Middle frontal gyrus (tissue), 1 donor: Measurements from ENCODE around the gene EMC9.
A peak's percentile ranks its signal among the peaks of the same experiment; 100 is the strongest.

Experiments used
- DNase-seq: peaks from one replicate; pipeline ENCODE4 v3.0.0-alpha.2; 2015; ENCODE audit warnings: low spot score; ENCODE audit errors: extremely low spot score

The EMC9 gene, protein sequence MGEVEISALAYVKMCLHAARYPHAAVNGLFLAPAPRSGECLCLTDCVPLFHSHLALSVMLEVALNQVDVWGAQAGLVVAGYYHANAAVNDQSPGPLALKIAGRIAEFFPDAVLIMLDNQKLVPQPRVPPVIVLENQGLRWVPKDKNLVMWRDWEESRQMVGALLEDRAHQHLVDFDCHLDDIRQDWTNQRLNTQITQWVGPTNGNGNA

DNA sequence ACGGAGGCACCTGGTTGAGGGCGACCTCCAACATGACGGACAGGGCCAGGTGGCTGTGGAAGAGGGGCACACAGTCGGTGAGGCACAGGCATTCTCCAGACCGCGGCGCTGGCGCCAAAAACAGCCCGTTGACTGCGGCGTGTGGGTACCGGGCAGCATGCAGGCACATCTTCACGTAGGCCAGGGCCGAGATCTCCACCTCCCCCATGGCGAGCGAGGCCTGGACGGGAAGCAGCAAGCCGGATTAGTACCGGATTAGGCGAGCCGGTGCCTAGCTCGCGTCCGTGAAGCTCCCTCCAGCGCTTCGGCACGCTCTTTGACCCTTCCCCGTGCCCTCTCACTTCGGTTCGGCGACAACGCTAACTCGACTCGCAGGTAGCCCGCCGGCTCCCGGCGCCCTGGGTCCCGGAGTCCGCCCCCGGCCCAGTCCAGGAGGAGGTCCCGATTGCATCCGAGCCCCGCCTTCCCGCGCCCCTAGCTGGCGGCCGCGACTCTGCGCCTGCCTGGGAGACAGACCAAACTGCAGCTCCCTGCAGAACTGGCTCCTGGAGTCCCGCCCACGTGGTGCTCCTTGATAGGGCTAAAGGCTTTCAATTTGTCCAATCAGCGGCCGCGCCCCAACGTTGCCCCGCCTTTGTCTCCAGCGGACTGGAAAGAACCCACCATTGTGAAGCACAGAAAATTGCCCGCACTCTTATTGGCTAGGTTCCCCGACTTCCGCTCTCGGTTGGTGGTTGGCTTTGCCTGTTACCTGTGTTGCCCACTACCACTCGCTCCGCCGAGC is at the start of gene EMC9:
Gene EMC9, minus strand, starts transcription at position 495 of the 784 bp plus-strand sequence. Its CDS starts 287 bp downstream, at position 208.
- peak; percentile 100 for DNase-seq

DNA sequence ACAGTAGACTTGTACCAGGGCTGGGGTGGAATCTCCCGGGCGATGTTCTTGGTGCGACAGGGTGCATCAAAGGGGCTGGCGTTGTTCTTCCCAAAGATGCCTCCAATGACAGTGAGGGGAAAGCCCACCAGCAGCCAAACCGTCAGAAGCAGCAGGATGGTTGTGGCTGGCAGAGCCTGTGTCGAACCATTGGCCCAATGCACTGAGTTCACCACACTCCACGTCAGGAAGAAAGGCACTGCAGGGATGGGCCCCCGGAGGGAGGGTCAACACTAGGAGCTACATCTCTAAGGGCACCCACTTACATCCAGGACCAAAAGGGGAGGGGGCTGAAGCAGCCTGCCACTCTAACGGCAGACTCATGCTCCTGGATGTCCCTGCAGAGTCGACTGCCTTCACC is 49.0 kb upstream of the EMC9 start:
- DNase-seq = no peak

DNA sequence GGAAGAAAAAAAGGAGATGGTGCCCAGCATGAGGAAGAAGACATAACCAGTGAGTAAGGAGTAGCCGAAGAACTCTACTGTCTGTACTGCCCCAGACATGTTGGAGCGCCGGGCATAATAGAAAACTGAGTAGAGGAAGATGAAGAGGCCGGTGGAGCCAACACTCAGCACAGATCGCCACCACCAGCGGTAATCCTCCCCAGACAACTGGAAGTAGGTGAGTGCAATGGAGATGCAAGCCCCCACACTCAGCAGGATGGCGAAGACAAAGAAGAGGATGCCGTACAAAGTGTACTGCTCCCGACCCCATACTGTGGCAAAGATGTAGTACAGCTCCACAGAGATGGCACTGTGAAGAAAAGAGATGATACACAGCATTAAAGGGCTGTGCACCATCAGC is 48.1 kb upstream of the EMC9 start:
- DNase-seq = no peak

DNA sequence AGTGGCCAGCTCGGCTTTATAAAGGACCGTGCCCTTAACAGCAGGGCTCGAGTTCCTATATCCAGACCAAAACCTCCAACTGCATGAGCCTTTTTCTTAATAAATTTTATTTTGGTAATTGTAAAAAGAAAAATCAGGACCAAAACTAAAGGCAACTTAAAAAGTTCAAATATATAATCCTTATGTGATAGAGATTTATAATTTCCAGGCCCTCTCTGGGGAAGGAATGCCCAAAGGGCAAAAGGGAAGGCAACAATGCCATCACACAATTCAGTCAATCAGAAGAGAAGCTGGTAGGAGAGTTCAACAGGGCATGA is 47.6 kb upstream of the EMC9 start:
- DNase-seq = no peak

DNA sequence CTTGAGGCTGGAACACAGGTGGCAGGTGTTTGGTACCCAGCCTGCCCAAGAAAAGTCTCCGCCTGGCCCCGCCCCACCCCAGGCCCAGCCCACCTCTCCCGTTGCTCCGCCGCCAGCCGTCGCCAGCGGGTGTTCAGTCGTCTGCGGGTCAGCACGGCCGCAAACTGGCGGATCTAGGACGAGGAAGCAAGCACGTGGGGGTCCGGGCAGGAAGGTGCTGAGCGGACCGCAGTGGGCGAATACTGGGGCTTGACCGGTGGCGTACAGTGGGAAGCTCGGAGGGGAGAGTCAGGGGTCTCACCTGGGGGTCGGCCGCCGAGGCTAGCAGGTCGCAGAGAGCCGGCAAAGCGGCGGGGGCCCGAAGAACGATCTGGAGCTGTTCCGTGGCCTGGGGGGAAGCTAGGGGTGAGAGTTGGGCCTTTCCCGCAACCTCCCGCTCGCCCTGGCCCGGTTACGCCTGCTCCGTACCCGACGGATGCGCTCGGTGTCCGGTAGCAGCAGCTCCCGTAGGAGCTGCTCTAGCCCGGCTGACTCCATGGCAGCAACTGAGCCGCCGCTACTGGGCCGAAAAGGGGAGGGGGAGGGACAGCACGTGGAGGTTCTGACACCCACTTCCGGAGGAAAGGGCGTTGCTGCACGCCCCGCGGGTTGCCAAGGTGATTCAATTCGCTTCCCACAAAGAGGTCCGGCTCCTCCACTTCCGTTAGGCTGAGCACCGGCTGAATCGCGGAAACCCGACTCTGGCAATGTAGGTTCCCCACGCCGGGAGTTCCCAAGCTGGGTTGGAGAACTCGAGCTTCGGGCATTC is 47.1 kb upstream of the EMC9 start, which contains the start of gene IPO4:
Gene IPO4, minus strand, starts transcription at position 566 of the 808 bp plus-strand sequence. Its CDS starts 29 bp downstream, at position 537.
- peak; percentile 91 for DNase-seq

DNA sequence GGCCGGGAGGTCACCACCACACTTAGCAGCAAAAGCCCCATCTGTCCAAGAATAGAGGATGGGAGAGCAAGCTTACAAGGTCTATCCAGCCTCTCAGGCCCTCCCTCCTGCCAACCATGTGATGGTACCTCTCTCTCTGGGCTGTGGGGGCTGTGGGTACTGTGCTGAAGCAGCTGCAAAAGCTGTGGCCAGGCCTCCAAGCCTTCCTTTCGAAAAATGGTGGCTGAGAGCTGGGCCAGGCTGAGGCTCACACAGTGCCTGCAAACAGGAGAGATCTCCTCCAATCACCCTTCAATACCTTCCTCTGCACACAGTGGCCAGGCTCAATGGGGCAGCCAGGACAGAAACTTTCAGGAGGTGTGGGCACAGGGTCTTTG is 46.1 kb upstream of the EMC9 start:
- no peak for DNase-seq

DNA sequence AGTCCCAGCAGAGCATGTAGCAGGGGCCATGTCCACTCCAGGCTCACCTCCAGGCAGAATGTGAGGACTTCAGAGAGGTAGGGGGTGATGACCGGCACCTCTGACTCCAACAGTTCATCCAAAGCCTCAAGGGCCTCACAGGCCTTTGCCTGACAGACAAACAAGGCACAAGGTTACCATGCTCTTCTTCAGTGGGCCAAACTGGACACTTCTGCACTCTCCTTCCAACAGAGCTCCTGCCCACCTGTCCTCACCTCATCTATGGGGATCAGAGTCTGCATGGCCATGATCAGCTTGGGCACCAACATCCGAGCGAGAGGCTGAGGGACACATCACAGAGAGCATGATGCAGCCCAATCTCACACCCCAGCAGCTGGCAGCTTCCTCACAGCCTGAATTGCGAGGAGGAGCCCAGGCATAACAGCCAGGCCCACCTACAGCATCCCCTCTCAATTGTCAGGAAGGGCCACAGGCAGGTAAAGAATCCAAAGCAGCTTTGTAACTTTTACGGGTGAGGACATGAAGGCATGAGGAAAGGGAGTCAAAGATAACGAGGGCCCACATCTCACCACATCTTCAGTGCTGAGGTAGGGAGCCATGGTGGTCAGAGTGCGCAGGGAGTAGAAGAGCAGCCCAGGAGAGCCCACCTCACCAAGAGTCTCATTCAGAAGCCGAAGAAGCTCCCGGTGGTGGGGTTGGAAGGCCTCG is 45.6 kb upstream of the EMC9 start:
- no peak for DNase-seq

DNA sequence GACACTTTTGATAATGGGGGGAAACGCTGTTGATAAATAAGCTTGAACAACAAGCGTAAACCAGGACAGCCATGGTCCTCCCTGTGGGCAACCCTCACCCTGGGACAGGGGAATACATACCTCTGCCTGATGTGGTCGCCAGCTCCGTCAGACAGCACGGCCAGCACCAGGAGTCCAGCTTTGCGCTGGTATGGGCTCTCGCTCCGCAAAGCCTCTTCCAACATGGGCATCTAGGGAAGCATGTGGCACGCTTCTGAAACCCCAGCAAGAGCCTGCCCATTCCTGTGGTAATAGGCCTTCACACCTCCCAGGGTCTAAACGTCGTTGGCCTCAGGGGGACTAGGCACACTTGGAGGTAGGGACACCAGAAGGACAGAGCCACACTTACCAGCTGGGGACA is 44.4 kb upstream of the EMC9 start:
- no peak for DNase-seq

DNA sequence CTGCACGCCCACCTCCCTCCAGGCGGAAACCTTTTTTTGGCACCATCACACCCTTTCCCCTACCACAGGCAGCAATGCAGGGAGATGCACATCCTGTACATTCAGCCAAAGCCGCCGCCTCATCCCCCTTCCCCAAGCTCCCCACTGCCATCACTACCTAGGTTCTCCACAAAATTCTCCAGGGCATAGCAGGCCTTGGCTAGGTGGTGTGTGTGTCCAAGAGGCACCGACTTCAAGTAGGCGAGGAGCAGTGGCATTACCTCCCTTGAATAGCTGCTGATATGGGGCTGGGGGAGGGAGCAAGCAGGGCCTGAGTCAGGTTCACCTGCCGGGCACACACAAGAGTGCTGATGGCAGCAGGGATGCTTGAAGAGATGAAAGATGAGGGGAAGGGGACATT is 43.6 kb upstream of the EMC9 start:
- no peak for DNase-seq

DNA sequence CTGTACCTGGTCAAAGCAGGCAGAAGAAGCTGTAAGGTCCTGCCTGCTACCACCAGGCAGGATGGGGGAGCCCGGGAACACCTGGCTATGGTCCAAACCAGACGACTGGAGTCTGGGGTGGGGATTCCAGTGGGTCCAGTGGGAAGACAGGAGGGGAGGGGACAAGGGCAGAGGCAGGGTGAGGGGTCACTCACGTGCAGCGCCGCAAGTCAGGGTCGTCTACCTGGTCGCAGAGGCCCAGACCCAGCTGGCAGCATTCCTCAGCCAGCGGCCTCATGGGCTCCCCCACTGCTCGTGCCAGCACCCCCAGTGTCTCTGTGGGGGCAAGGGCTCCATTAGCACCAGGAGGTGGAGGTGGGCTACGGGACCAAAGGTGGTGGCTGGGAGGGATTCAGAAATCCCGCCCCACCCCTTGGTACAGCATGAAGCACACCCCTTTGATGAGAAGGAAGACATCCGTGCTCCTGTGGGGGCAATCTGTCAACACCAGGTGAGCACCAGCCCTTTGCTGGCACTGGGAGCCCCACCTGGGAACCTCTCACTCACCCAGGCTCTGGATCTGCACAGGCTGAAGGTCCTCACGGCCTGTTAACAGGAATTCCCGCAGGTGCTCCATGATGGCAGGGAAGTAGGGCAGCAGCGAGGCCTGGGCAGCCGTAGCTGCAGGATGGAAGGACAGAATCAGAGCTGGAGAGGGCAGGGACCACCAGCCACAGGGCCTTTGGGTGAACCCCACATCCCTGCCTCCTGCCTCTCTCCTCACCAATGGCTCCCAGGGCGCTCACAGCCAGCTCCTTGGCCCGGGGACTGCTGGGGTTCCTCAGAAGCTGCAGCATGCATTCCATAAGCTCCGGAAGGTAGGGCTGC is 42.9 kb upstream of the EMC9 start:
- DNase-seq = no peak

DNA sequence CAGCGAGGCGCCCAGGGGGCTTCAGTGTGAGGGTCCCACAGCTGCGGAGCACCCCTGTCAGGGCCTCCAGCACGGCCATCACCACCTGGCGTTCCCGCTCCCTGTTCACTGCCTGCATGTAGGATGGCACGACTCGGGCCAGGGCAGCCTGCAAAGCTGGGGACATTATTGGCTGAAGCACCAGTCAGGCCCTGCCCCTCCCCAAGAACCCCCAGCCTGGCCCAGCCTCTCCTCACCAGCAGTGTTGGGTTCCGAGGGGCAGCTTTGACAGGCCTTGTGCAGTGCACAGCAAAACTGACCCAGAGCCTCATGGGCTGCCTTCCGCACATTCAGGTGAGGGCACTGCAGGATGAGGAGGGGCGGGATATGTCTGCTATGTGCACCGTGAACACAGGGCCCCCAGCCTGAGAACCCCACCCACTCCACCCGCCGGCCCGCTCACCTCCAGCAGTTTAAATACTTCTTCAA is 41.7 kb upstream of the EMC9 start:
- no peak for DNase-seq

DNA sequence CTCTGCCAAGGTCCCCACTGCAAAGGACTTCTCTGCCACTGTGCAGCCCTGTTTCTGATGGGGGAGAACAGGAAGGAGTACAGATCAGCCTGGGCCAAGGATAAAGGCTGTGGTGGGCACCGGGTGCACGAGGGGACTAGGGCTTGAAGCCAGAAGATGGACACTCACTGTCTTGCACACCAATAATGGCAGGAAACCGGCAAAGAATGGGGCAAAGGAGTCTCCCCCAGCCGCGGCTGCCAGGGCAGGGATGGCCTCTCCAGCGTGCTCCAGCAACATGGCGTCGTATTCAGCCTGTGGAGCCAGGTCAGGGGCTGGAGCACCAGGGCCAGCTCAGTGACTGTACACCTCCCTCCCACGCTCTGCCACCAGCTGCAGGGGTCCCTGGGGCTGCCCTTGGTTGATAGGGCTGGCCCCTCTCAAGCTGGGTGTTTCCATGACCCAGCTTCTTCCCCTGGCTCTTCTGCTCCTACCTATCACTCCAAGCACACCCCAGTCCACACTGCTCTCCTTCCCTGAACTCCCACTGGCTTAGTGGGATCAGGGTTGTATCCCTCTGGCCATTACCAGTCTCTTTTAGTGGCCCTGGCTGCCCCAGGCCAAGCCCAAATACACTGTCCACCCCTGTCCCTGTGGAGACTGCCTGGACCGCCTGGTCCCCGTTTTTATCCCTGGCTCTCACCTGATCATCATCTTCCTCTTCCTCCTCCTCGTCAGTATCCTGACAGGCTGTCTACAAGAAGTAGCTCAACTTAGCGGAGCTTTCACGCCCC is 40.9 kb upstream of the EMC9 start:
- DNase-seq = no peak

DNA sequence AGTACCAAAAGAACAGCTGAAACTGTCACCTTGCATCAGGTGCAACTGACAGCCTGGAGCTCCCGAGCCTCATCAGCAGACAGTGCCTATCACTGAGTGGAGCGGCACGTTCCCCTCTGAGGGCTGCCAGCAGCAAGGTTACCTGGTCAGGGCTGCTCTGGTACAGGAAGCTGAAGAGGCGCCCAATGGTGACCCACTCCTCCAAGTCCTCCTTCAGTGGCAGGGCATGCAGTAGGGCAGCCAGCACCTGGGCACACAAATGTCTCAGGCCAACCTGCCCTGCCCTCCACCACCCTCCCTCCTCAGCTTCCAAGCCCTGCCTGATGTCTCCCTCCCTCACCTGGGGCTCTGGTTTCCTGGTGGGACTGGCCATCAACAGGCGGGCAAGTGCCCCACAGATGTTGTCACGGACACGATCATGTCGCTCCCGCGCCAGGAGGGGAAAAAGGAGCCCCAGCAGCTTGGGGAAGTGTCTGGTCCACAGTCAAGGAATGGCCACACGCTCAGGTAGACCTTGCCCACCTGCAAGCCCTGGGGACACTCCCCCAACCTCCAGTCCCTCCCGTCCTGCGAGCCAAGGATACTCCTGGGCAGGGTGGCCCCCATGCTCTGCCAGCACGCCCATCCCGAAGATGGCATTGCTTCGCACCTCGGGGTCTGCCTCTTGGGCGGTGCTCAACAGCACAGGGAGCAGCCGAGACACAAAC is 40.1 kb upstream of the EMC9 start:
- no peak for DNase-seq

DNA sequence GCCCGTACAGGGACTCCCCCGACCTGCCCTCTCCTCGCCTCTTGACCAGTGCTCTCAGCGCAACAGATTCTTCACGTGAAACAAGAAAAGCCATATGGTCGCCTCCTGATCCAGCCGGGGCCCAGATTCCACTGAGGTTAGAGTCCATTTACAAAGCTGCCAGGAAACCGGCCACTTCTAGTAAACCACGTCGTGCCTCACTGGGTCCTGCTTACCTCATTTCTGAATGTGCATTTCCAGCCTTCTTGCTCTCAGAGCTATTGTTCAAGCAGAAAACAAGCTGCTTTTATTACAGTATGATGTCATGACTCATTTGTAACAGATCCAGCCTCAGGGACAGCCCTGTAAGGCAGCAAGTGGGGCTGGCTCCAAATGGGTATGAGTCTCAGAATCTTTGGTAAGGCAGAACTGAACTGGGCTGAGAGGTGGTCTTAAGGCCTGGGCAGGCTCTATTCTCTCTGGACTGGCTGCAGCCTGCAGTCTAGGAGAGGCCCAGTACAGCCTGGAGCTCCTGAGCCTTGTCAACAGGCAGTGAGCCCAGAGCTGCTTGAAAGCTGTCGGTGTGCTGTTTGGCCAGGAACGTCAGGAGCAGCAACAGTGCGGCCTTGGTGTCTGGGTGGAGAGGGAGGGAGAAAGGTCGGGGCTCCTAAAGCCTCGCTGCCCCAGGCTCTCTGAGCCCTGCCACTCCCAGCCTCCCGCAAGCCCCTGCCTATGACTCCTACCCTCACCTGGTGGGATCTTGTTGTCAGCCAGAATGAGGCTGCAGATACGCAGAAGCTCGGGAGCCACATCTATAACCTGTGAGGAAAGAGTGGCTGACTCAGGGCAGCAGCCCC is 38.8 kb upstream of the EMC9 start:
- DNase-seq = no peak

DNA sequence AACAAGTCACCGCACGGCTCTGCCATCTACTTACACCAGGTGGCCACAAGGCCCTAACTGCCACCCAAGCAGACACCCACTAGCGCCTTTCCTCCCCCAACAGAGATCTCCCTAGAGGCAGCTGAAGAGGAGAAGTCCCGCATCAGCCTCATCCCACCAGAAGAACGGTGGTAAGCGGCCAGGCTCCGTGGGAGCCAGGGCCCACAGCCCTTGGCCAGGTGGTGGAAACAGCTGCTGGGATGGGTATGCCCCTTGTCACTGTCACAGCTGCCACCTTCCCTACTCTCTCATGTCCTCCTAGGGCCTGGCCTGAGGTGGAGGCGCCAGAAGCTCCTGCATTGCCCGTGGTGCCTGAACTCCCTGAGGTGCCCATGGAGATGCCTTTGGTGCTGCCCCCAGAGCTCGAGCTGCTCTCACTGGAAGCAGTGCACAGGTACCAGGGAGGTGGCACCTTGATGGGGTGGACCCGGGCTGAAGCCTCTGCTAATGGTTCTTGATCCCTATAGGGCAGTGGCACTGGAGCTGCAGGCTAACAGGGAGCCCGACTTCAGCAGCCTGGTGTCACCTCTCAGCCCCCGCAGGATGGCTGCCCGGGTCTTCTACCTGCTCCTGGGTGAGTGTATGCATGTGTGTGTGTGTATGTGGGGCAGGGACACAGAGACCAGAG is 38.0 kb upstream of the EMC9 start:
- no peak for DNase-seq

DNA sequence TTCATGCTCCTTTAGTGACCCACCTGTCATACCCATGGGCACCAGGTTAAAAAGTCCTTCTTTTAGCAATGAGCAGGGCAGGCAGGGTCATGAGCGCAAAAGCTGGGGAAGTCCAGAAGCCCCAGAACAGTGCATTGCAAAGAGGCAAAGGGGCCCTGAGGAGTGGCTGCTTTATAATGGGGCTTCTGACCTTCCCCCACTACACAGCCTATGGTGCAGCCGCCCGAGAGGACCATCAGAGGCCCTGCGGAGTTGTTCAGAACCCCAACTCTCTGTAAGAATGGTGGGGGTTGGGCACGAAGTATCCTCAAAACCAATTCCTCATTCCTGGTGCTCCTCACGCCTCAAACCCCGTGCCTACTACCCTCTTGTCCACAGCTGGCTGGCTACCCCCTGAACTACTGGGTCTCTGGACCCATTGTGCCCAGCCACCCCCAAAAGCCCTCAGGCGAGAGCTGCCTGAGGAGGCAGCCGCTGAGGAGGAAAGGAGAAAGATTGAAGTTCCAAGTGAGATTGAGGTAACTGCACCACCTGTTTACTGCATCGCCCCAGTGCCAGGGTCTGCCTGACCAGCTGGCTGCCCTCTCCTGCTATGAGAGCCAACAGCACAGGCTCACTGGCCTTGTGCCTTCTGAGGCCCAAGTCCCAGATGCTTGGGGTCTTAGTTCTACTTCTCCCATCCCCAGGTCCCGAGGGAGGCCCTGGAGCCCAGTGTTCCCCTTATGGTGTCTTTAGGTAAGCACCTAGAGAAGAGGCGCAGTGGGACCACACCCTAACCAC is 37.2 kb upstream of the EMC9 start:
- DNase-seq = no peak

DNA sequence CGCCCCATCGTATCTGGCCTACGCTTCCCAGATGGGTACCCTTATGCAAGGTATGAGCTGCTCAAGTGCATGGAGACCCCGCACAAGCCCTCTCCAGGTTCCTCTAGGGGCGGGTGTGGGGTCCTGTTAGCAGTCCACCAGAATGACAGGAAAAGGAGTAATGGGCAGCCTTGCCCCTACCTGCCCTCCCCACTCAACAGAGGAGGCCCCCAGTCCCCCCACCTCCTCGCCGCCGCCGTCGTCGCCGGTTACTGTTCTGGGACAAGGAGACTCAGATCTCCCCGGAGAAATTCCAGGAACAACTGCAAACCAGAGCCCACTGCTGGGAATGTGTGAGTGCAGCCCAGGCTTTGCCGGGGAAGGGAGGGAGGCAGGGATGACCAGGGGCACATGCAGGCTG is 36.5 kb upstream of the EMC9 start:
- no peak for DNase-seq
